GM21390 (cell line): ENCODE data around the gene TMEM19.

Experiments
- ATAC-seq: cut with Tn5 transposase; IDR thresholded peaks from one replicate; pipeline ENCODE4 v1.9.1; 2021; ENCODE audit not compliant: unreplicated experiment

TMEM19 gene

GRCh38 chr12:71685914-71686657, at the start of gene TMEM19:
TMEM19 (plus strand) TSS chr12:71686082; CDS start chr12:71686681, 599 bp downstream.
- ATAC-seq: peak; percentile 85

DNA sequence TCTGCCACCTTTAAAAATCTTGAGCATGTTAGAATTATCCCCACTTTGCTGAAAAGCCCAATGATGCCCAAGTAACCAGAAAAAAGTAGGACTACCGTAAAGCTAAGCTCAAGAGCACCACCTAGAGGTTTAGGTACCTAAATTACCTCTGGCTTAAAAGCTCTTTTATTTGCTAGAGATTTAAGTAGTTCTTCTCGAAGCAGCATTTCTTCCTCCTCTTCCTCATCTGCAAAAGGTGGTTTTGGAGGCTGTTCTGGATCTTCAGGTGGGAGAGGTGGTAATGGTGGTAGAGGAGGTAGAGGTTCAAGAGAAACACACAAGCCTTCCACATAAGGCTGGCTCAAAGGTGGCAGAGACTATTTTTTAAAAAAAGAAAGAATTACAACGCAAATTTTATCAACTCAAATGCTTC, 49.2 kb upstream of the TMEM19 start:
- no peak for ATAC-seq

GRCh38 chr12:71638499-71638898, 47.4 kb upstream of the TMEM19 start:
- no peak for ATAC-seq

GRCh38 chr12:71639341-71639760, 46.5 kb upstream of the TMEM19 start:
- no peak for ATAC-seq

DNA sequence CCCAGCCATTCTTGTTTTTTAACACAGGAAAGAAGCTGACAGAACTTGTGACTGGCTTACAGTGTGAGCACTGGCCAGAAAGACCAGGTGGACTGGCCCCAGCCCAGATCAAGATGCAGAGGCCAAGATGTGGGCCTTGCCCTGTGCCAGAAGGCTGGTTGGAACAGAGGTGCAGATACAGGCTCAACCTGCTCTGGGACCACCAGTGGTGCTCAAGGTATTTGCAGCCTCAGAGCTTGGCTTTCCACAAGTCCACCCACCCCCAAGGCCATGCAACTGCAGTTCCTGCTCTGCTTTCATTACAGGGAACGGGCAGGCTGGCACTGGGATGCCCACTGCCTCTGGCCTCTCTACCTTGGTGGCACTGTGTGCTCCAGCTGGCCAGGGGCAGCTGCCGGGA, 45.6 kb upstream of the TMEM19 start:
- ATAC-seq: no peak

DNA sequence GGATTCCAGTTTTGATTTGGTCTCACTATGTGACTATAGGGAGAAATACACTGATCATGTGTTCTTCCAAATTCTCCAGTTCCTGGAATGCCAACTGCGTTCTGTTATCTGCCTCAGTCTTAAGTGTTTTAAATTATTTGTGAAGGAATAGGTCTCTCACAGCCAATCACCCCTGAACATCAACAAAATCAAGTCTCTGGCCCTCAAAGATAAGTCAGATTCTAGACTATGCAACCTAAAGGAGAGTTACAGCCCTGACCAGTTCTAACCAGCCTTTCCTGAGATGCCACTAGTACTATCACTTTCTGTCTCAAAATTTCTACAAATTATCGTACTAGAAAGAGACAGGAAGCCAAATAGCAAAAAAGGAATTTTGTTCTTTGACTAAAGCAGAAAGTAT, 44.5 kb upstream of the TMEM19 start:
- no peak for ATAC-seq

DNA sequence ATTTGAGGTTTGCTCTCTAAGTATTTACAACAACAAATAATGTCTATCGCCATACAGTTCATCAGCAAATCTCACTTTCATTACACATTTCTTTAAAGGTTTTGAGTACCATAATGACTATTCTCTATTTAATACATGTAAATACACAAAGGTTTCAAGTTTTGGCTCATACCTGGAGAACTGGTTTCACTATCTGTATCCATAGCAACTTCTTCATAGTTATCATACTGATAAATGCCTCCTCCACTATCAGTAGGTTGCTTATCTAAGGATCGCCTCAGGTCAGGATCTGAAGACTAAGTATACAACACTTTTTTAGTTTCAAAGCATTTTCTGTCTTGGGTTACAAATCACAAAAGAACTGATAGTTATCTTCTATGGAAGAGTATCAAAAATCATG, 43.6 kb upstream of the TMEM19 start:
- ATAC-seq: peak; percentile 55

GRCh38 chr12:71645268-71645667, 40.6 kb upstream of the TMEM19 start:
- ATAC-seq: no peak

- ATAC-seq: no peak
These were observed 39.4 kb upstream of the TMEM19 start for GRCh38 chr12:71646512-71646911.

DNA sequence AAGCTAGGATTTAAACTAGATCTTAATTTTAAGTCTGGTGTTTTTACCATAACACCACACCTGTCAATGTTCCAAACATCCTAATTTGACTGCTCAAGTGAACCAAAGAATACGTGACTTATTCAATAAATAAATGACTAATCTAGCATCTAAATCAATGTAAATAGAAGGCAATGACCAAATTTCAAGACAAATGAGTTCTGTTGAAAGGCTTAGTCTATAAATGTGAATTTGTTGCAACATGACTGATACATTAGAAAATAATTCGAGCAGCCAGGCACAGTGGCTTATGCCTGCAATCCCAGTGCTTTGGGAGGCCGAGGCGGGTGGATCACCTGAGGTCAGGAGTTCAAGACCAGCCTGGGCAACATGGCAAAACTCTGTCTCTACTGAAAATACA, 37.3 kb upstream of the TMEM19 start:
- no peak for ATAC-seq

DNA sequence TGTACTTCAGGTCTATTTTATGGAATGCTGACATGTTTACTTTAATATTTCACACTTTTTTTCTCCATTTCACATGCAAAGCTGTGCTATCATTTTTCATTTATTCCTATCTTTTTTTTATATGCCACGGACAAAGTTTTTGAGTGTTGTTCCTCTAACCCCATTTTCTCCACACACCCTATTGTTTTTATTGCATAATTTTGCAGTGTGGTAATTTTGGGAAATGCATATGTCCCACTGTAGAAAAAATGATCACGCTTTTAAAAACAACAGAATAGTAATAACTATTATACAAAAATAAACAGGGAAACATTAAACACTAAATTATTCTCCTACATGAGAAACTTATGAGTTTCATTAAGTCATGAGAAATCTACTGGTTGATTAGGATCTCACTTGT, 36.5 kb upstream of the TMEM19 start:
- no peak for ATAC-seq

GRCh38 chr12:71652656-71653055, 33.2 kb upstream of the TMEM19 start:
- no peak for ATAC-seq

DNA sequence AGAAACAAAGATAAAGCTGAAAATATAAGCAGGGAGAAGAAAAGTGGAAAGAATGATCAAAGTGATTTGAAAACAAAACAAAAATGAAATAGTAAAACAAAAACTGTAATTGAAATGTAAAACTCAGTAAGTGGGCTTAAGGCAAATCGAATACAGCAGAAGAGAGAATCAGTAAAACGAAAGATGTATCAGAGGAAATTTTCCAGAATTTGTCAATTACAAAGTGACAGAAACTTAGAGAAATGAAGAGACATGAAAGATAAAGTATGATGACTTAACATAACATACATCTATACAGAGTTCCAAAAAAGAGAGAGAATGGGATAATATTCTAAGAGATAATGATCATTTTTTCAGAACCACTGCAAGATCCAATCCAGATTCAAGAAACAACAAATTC, 32.7 kb upstream of the TMEM19 start:
- ATAC-seq: no peak

DNA sequence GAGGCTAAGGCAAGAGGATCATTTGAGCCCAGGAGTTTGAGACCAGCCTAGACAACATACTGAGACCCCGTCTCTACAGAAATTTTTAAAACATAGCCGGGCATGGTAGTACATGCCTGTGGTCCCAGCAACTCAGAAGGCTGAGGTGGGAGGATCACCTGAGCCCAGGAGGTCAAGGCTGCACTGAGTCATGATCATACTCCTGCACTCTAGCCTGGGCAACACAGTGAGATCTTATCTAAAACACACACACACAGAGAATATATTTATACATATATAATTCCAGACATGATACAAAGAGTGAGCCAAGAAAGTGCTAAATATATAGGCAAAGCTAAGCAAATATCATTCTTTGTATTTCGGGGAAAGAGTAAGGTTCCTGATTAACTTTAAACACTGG, 31.7 kb upstream of the TMEM19 start:
- no peak for ATAC-seq

DNA sequence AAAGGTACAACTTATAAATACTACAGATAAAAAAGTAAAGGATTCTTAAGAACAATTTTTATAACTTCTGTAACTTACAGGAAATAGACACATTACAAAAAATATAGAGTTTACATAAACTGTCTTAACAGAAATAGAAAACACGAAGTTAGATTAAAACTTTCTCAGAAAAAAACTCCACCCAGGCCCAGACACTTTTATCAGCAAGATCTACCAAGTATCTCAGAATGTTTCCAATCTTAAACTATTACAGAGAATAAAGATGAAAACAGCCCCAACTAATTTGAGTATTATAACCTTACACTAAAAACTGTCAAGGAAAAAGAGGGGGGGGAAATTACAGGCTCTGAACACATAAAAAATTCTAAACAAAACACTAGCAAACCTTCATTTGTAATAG, 30.4 kb upstream of the TMEM19 start:
- ATAC-seq: no peak

GRCh38 chr12:71655907-71656306, 30.0 kb upstream of the TMEM19 start:
- no peak for ATAC-seq

GRCh38 chr12:71656740-71657139, 29.1 kb upstream of the TMEM19 start:
- no peak for ATAC-seq

GRCh38 chr12:71661977-71662530, 23.8 kb upstream of the TMEM19 start:
- ATAC-seq: no peak

DNA sequence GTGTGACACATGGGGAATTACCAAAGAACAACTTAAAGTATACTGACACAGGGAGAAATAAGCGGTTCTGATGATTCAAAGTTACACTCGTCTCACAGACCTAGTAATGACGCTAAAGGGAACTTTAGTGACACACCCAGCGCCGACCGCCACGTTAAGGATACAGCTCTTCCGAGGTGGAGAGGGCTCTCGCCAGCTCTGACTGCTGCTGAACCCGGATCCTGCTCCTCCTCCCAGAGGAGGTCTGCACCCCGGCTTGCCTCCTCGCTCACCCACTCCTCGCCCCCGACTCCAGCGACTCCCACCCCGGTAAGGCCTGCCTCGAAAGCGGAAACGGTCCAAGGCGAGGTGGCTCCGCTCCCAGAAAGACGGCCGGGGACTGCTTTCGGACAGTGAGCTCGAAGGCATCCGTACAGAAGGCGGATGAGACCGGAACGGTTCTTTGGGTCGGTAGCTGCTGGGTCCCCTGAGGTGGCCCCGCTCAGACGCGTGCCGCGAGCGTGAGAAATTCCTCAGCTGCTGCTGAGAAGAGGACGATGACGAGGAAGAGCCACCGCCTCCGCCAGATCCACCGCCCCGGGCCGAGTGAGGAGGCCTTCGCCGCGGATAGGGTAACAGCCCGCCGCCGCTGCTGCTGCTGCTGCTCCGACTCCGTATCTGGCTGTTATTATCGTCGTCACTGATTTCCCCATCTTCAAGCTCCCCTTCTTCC, 22.9 kb upstream of the TMEM19 start:
- peak; percentile 18 for ATAC-seq

DNA sequence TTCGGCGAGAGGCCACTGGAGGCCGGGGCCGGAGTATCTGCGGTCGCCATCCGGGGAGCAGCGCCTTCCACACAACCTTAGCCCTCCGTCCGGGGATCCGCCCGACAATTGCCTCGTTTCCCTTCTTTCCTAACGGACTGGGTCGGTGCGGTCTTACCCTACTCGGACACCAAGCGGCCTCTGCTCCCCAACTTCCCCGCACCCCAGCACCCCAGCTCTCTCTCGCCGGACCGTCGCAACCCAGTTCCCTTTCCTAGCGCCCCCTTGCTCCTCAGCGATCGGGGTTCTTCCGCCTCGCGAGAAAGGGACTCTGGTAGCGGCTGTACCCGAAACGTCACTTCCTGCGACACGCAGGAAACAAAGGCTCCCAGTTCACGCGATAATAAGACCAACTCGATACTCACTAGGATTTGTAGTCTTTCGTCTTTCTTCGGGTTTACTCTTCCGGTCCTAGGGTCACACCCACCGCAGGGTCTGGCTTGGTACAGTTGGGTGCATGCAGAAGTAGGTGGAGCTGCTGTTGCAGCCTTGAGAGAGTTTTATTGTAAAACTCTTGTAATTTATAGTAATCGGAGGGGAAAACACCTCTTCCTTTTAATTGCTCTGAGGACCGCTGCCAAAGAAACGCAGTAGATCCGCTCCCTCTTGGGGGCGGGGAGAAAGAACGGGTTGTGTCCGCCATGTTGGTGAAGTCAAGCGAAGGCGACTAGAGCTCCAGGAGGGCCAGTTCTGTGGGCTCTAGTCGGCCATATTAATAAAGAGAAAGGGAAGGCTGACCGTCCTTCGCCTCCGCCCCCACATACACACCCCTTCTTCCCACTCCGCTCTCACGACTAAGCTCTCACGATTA, 22.1 kb upstream of the TMEM19 start, which contains the start of the genes THAP2 and ZFC3H1:
Gene THAP2, plus strand, starts transcription at position 741 of the 850 bp plus-strand sequence. CDS start 209 bp downstream, outside the sequence.
Gene ZFC3H1, minus strand, starts transcription at position 288 of the 850 bp plus-strand sequence. Its CDS starts 238 bp downstream, at position 50.
- ATAC-seq: peak; percentile 89
